HUDEP-2 (cell line): ENCODE measurements around the gene APIP.

Experiments
- DNase-seq, 76 experiments: peaks; one replicate each; lab custom pipeline; 2025; ENCODE audit not compliant: unreplicated experiment in 76 of 76; lab: John Stamatoyannopoulos, UW

APIP gene

GRCh38 chr11:34846467-34846866 is 69.7 kb downstream of the APIP start:
- DNase-seq: no peak

- DNase-seq: no peak
These were observed 71.6 kb downstream of the APIP start for GRCh38 chr11:34844463-34845112.

- DNase-seq: no peak
These were observed 72.9 kb downstream of the APIP start for GRCh38 chr11:34843271-34843670.

GRCh38 chr11:34840736-34841386 is 75.3 kb downstream of the APIP start:
- peak in 27 of 76 experiments; percentile 2 to 53 (median 22) for DNase-seq

- DNase-seq: no peak
These were observed 76.2 kb downstream of the APIP start for GRCh38 chr11:34839969-34840368.

GRCh38 chr11:34836958-34837856 is 79.0 kb downstream of the APIP start:
- peak in 6 of 76 experiments; percentile 4 to 13 (median 10) for DNase-seq

DNA sequence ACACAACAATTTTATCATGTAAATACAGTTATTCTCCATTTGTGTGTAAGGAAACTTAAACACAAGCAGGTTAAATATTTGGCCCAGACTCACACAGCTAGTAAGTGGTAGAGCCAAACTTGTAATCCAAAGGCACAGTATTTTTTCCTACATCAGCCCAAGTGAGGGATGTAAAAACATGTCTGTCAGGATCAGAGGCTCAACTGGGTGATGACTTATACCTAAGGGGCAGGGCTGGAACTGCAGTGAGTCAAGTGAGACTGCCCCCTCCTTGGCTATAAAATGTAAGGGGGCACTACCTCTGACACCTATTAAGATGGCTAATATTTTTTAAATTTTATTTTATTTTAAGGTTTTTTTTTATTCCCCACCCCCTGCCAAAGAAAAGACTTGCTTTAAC is 82.6 kb downstream of the APIP start:
- no peak for DNase-seq
